Neural cell (in vitro differentiated cells): ENCODE measurements around the gene SMIM35.

Experiments
- EP300 ChIP-seq: fragments of 450-650 bp; conservative IDR thresholded peaks from 2 replicates; pipeline ENCODE4 v1.6.1; 2014; ENCODE audit warnings: antibody characterized with exemption, mild to moderate bottlenecking, moderate library complexity; ENCODE audit not compliant: poor library complexity, severe bottlenecking
- EZH2 ChIP-seq: fragments of 200-600, 300-800 bp; shearing (Covaris generic), sonication (generic); IDR thresholded peaks from 2 replicates; pipeline ENCODE4 v1.6.1; 2014; ENCODE audit warnings: antibody characterized with exemption, low read length, borderline replicate concordance, mild to moderate bottlenecking; ENCODE audit not compliant: insufficient read depth, poor library complexity, severe bottlenecking
- MXI1 ChIP-seq: fragments of 450-650 bp; conservative IDR thresholded peaks from 2 replicates; pipeline ENCODE4 v1.6.1; 2014; ENCODE audit warnings: antibody characterized with exemption, mild to moderate bottlenecking; ENCODE audit not compliant: poor library complexity, severe bottlenecking
- POLR2AphosphoS5 ChIP-seq: IDR thresholded peaks from 2 replicates; pipeline ENCODE4 v1.6.1; 2012
- RAD21 ChIP-seq: fragments of 450-650 bp; conservative IDR thresholded peaks from 2 replicates; pipeline ENCODE4 v1.6.1; 2014; ENCODE audit warnings: antibody characterized with exemption, mild to moderate bottlenecking, moderate library complexity
- SMC3 ChIP-seq: fragments of 450-650 bp; conservative IDR thresholded peaks from 2 replicates; pipeline ENCODE4 v1.6.1; 2014; ENCODE audit warnings: antibody characterized with exemption, mild to moderate bottlenecking, moderate library complexity; ENCODE audit not compliant: poor library complexity
- TAF1 ChIP-seq: IDR thresholded peaks from 2 replicates; pipeline ENCODE4 v1.6.1; 2012; ENCODE audit warnings: low read depth
- TF ChIP-seq, protein P1 (sequence below): fragments of 450-650 bp; IDR thresholded peaks from 2 replicates; pipeline ENCODE4 v1.5.1; 2014; ENCODE audit warnings: antibody characterized with exemption, mild to moderate bottlenecking, moderate library complexity; ENCODE audit not compliant: poor library complexity, severe bottlenecking
- TF ChIP-seq, protein P2 (sequence below): IDR thresholded peaks from 2 replicates; pipeline ENCODE4 v1.6.1; 2012; ENCODE audit warnings: borderline replicate concordance

DNA sequence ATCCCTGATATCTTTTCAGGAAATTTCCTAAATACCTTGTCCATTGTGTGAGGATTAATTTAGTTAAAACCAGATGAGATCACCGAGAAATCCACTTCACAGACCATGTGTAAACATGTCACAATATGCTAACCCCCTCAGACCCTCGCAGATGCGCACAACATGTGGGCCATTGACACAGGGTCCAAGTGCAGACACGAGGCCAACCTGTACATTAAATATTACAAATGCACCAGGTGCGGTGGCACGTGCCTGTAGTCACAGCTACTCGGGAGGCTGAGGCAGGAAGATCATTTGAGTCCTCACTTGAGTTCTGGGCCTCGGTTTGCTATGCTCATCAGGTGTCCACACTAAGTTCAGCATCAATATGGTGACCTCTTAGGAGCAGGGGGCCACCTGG, 19.8 kb downstream of the SMIM35 start:
- TF ChIP-seq TAF1 = no peak
- TF ChIP-seq, protein P1, sequence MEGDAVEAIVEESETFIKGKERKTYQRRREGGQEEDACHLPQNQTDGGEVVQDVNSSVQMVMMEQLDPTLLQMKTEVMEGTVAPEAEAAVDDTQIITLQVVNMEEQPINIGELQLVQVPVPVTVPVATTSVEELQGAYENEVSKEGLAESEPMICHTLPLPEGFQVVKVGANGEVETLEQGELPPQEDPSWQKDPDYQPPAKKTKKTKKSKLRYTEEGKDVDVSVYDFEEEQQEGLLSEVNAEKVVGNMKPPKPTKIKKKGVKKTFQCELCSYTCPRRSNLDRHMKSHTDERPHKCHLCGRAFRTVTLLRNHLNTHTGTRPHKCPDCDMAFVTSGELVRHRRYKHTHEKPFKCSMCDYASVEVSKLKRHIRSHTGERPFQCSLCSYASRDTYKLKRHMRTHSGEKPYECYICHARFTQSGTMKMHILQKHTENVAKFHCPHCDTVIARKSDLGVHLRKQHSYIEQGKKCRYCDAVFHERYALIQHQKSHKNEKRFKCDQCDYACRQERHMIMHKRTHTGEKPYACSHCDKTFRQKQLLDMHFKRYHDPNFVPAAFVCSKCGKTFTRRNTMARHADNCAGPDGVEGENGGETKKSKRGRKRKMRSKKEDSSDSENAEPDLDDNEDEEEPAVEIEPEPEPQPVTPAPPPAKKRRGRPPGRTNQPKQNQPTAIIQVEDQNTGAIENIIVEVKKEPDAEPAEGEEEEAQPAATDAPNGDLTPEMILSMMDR = no peak
- TF ChIP-seq POLR2AphosphoS5 = no peak
- no peak for TF ChIP-seq SMC3
- no peak for TF ChIP-seq EP300
- TF ChIP-seq EZH2 = no peak
- TF ChIP-seq, protein P2, sequence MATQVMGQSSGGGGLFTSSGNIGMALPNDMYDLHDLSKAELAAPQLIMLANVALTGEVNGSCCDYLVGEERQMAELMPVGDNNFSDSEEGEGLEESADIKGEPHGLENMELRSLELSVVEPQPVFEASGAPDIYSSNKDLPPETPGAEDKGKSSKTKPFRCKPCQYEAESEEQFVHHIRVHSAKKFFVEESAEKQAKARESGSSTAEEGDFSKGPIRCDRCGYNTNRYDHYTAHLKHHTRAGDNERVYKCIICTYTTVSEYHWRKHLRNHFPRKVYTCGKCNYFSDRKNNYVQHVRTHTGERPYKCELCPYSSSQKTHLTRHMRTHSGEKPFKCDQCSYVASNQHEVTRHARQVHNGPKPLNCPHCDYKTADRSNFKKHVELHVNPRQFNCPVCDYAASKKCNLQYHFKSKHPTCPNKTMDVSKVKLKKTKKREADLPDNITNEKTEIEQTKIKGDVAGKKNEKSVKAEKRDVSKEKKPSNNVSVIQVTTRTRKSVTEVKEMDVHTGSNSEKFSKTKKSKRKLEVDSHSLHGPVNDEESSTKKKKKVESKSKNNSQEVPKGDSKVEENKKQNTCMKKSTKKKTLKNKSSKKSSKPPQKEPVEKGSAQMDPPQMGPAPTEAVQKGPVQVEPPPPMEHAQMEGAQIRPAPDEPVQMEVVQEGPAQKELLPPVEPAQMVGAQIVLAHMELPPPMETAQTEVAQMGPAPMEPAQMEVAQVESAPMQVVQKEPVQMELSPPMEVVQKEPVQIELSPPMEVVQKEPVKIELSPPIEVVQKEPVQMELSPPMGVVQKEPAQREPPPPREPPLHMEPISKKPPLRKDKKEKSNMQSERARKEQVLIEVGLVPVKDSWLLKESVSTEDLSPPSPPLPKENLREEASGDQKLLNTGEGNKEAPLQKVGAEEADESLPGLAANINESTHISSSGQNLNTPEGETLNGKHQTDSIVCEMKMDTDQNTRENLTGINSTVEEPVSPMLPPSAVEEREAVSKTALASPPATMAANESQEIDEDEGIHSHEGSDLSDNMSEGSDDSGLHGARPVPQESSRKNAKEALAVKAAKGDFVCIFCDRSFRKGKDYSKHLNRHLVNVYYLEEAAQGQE = no peak
- TF ChIP-seq RAD21 = no peak
- no peak for TF ChIP-seq MXI1
